ENCODE measurements around the gene KRTCAP2.
A peak's percentile ranks its signal among the peaks of the same experiment; 100 is the strongest.

- peak; percentile 25 for TF ChIP-seq CTCF (IDR thresholded peaks at IDR 0.05; ENCODE audit: low read length)
- TF ChIP-seq EZH2 (optimal IDR thresholded peaks at IDR 0.05; ENCODE audit: low read depth, low read length) = no peak
- TF ChIP-seq EZH2phosphoT487 (IDR thresholded peaks at IDR 0.05; ENCODE audit: low read length) = no peak
These were observed 27.6 kb downstream of the KRTCAP2 start for GRCh38 chr1:155145491-155145890.
